Panc1 (cell line): Measurements from ENCODE around the gene C10orf105. TPM values are rescaled to one million over a fixed set of nuclear protein-coding genes. Genes with fewer than 3 reads are reported as not detected.

Experiments
- ATAC-seq: fragments of 200-7000 bp; cut with Tn5 transposase; 2 replicates; pipeline ENCODE4 v1.9.1; 2020; ENCODE audit warnings: mild to moderate bottlenecking, moderate library complexity
- BruUV-seq: library from RNA; stranded (reverse); fragments of 400-500 nt; replicated peaks from 2 replicates; lab custom pipeline; 2021; lab: Mats Ljungman, UMichigan
- CTCF ChIA-PET: fragments of 300-600 bp; sonication (Branson Sonifier 250); formaldehyde crosslinking; loops from one replicate; lab custom pipeline; 2022; ENCODE audit warnings: antibody characterized with exemption; lab: Charles Lee
- POLR2A ChIA-PET: fragments of 300-600 bp; sonication (Branson Sonifier 250); formaldehyde crosslinking; loops from one replicate; lab custom pipeline; 2022; ENCODE audit warnings: antibody characterized with exemption; lab: Charles Lee
- DNase-seq: peaks from one replicate; pipeline ENCODE4 v3.0.0-alpha.2; 2010; ENCODE audit warnings: low read depth, low spot score
- H3K27ac ChIP-seq: 2 replicates; pipeline ENCODE4 v1.5.1; 2011; ENCODE audit warnings: mild to moderate bottlenecking, low read length, inconsistent platforms
- H3K27me3 ChIP-seq: fragments of 200-500 bp; sonication (Bioruptor generic); 2 replicates; pipeline ENCODE4 v1.6.0; 2014; ENCODE audit warnings: low read length, inconsistent platforms; ENCODE audit not compliant: control insufficient read depth, insufficient read depth
- H3K36me3 ChIP-seq: fragments of 200-500 bp; sonication (Bioruptor generic); 2 replicates; pipeline ENCODE4 v1.5.1; 2014; ENCODE audit warnings: inconsistent platforms, mild to moderate bottlenecking, low read length, moderate library complexity; ENCODE audit not compliant: control insufficient read depth, insufficient read depth
- H3K4me1 ChIP-seq: 2 replicates; pipeline ENCODE4 v1.5.1; 2011; ENCODE audit warnings: inconsistent platforms, mild to moderate bottlenecking, low read length, moderate library complexity; ENCODE audit not compliant: control insufficient read depth, insufficient read depth
- H3K4me3 ChIP-seq, 2 experiments: 2 replicates each; pipeline ENCODE4 v1.5.1; 2011 to 2012; ENCODE audit warnings: low read depth in 2 of 2, low read length in 2 of 2, mild to moderate bottlenecking in 2 of 2, inconsistent platforms in 1 of 2, moderate library complexity in 1 of 2
- H3K9me3 ChIP-seq: fragments of 200-500 bp; sonication (Bioruptor generic); 2 replicates; pipeline ENCODE4 v1.5.1; 2014; ENCODE audit warnings: low read depth, mild to moderate bottlenecking, inconsistent platforms, low read length, moderate library complexity; ENCODE audit not compliant: control insufficient read depth, insufficient read depth
- POLR2AphosphoS5 ChIP-seq: IDR thresholded peaks from 2 replicates; pipeline ENCODE4 v1.6.1; 2012; ENCODE audit warnings: mild to moderate bottlenecking, low read depth, low read length, moderate library complexity
- SIN3A ChIP-seq: IDR thresholded peaks from 2 replicates; pipeline ENCODE4 v1.6.1; 2012; ENCODE audit warnings: low read depth, mild to moderate bottlenecking, low read length, moderate library complexity, borderline replicate concordance; ENCODE audit not compliant: insufficient read depth
- TCF7L2 ChIP-seq: IDR thresholded peaks from 2 replicates; pipeline ENCODE4 v1.6.1; 2011; ENCODE audit warnings: mild to moderate bottlenecking, low read depth, low read length, inconsistent platforms
- in situ Hi-C: cut with HindIII; loops from 2 replicates; pipeline ENCODE4 v1.10.0; 2016; ENCODE audit warnings: low sequenced_read_pairs, low pct_unique_long_range_greater_than_20kb
- intact Hi-C: fragments of 100-400 bp; cut with micrococcal nuclease; formaldehyde crosslinking; loops from one replicate; pipeline ENCODE4 v1.10.0; 2022; ENCODE audit not compliant: unreplicated experiment
- total RNA-seq: library from RNA; stranded (reverse); gene quantifications from one replicate; pipeline ENCODE4 v1.2.1, GENCODE V29; 2021; ENCODE audit not compliant: unreplicated experiment
- TF ChIP-seq, protein P1 (sequence below): fragments of 450-650 bp; IDR thresholded peaks from 2 replicates; pipeline ENCODE4 v1.5.1; 2017; ENCODE audit warnings: mild to moderate bottlenecking
- TF ChIP-seq, protein P2 (sequence below), 2 experiments: IDR thresholded peaks; 2 replicates each; pipeline ENCODE4 v1.6.1; 2011 to 2012; ENCODE audit warnings: low read depth in 2 of 2, control low read depth in 1 of 2, low read length in 1 of 2, mild to moderate bottlenecking in 1 of 2, moderate library complexity in 1 of 2; ENCODE audit not compliant: insufficient read depth in 1 of 2

The C10orf105 gene
- total RNA-seq, 1 experiment from 2014 or later: not detected

DNA sequence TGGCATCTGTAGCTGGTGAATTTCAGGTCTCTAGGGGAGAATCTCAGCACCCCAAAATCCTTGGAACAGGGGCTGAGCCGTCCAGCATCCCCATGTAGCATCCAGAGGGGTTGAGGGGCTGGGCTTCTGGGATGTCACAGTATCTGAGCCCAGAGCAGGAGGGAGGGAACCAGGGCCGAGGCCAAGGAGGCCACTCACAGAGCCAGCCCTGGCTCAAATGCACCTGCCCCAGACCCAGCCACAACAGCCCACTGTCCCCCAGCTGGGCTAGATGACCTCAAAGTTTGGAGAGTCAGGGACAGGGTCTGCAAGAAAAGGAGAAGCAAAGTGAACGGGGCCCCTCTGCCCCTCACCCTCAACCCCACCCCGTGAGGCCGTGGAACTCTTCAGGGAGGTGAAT lies 31.4 kb upstream of the C10orf105 start:
- H3K9me3 ChIP-seq: no peaks in the 10 kb centered on the region
- ChIA-PET POLR2A (no interaction called here), CTCF (no interaction called here)
- DNase-seq (no peak), ATAC-seq (no peak)
- in situ Hi-C loops: no loop called here
- intact Hi-C loops: no loop called here
- H3K4me1 ChIP-seq: 0 out of 2 replicates have a peak, but pooled peaks cover 2% of the 10 kb centered on the region
- BruUV-seq: no TSS peak
- no peak overlapping the region for H3K27ac ChIP-seq
- TF ChIP-seq, protein P1, sequence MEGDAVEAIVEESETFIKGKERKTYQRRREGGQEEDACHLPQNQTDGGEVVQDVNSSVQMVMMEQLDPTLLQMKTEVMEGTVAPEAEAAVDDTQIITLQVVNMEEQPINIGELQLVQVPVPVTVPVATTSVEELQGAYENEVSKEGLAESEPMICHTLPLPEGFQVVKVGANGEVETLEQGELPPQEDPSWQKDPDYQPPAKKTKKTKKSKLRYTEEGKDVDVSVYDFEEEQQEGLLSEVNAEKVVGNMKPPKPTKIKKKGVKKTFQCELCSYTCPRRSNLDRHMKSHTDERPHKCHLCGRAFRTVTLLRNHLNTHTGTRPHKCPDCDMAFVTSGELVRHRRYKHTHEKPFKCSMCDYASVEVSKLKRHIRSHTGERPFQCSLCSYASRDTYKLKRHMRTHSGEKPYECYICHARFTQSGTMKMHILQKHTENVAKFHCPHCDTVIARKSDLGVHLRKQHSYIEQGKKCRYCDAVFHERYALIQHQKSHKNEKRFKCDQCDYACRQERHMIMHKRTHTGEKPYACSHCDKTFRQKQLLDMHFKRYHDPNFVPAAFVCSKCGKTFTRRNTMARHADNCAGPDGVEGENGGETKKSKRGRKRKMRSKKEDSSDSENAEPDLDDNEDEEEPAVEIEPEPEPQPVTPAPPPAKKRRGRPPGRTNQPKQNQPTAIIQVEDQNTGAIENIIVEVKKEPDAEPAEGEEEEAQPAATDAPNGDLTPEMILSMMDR: no peak
- TF ChIP-seq, protein P2, sequence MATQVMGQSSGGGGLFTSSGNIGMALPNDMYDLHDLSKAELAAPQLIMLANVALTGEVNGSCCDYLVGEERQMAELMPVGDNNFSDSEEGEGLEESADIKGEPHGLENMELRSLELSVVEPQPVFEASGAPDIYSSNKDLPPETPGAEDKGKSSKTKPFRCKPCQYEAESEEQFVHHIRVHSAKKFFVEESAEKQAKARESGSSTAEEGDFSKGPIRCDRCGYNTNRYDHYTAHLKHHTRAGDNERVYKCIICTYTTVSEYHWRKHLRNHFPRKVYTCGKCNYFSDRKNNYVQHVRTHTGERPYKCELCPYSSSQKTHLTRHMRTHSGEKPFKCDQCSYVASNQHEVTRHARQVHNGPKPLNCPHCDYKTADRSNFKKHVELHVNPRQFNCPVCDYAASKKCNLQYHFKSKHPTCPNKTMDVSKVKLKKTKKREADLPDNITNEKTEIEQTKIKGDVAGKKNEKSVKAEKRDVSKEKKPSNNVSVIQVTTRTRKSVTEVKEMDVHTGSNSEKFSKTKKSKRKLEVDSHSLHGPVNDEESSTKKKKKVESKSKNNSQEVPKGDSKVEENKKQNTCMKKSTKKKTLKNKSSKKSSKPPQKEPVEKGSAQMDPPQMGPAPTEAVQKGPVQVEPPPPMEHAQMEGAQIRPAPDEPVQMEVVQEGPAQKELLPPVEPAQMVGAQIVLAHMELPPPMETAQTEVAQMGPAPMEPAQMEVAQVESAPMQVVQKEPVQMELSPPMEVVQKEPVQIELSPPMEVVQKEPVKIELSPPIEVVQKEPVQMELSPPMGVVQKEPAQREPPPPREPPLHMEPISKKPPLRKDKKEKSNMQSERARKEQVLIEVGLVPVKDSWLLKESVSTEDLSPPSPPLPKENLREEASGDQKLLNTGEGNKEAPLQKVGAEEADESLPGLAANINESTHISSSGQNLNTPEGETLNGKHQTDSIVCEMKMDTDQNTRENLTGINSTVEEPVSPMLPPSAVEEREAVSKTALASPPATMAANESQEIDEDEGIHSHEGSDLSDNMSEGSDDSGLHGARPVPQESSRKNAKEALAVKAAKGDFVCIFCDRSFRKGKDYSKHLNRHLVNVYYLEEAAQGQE (IDR thresholded peaks at IDR 0.05; ENCODE audit: insufficient read depth in 1 of 2, low read depth in 2 of 2, low read length in 1 of 2): no peak
- TF ChIP-seq POLR2AphosphoS5 (no peak), SIN3A (no peak), TCF7L2 (no peak)
- H3K4me3 ChIP-seq: no peak overlapping the region
- no peaks in the 10 kb centered on the region for H3K27me3 ChIP-seq
- H3K36me3 ChIP-seq: no peaks in the 10 kb centered on the region

DNA sequence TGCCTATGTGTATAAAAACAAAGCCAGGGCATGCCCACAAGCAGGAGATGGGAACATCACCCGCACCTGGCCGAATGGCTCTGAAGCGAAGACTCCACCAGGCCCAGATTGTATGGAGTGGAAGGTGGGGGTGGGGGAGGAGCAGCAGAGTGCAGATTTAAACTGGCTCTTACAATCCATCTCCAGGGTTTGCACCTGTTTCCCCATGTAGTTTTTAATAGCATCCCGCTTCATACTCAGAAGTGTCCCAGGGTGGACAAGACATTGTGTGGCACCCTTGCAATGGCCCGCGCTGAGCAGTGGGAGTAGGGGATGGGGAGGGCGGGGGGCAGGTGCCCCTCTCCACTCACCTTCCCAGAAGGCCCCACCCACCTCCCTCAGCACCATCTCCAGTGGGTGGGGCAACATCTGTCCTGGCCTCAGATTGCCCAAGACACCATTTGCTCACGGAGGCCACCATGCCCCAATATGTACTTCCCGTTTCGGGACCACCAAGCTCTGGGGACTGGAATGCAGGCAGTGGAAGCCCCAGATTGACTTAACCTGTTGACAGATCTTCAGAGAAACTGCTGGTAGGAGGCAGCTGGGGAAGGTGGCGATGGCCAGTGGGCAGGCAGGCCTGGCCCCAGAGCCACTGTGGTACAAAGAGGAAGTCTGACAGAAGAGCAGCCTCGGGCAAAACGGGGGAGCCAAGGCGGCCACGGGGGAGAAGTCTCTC lies 30.7 kb upstream of the C10orf105 start:
- in situ Hi-C loops: no loop called here
- DNase-seq (no peak), ATAC-seq (no peak)
- no peaks in the 10 kb centered on the region for H3K36me3 ChIP-seq
- TF ChIP-seq, protein P1: no peak
- TF ChIP-seq POLR2AphosphoS5 (no peak), SIN3A (no peak), TCF7L2 (no peak)
- TF ChIP-seq, protein P2 (IDR thresholded peaks at IDR 0.05; ENCODE audit: insufficient read depth in 1 of 2, low read depth in 2 of 2, low read length in 1 of 2): no peak
- no peak overlapping the region for H3K4me3 ChIP-seq
- BruUV-seq: no TSS peak
- ChIA-PET CTCF (no interaction called here), POLR2A (no interaction called here)
- H3K27me3 ChIP-seq: no peaks in the 10 kb centered on the region
- intact Hi-C loops: no loop called here
- no peaks in the 10 kb centered on the region for H3K9me3 ChIP-seq
- H3K4me1 ChIP-seq: 0 out of 2 replicates have a peak, but pooled peaks cover 2% of the 10 kb centered on the region
- no peak overlapping the region for H3K27ac ChIP-seq
